ENCODE measurements around the gene FBXO44. TPM values are rescaled to one million over a fixed set of nuclear protein-coding genes. Genes with fewer than 3 reads are reported as not detected.
"Not testable (repeated sequence)": the region's sequence is repeated elsewhere in the genome, so short reads cannot be mapped to it uniquely, and the experiment has no call there.

The FBXO44 gene
- polyA plus RNA-seq (2011; rRNA removed), result 10.3 and 10.4 TPM in 2 replicates
- 21.9 and 29.7 TPM in 2 replicates for polyA plus RNA-seq (2012; cell fraction: cytosol; rRNA removed)
- 90.7 and 96.8 TPM in 2 replicates for polyA plus RNA-seq (2012; cell fraction: nucleus; rRNA removed)
- polyA plus RNA-seq (2017; fragmentation: RNase III; extraction: RNeasy Plus Mini Kit Qiagen cat#74134 plus additional on column Dnase treatment), result 21.7 to 27.3 TPM (median 26.9 TPM) in 3 replicates
- 8.1 and 8.8 TPM in 2 replicates for polyA minus RNA-seq (2011; rRNA and poly(A)+ RNA removed)

DNA sequence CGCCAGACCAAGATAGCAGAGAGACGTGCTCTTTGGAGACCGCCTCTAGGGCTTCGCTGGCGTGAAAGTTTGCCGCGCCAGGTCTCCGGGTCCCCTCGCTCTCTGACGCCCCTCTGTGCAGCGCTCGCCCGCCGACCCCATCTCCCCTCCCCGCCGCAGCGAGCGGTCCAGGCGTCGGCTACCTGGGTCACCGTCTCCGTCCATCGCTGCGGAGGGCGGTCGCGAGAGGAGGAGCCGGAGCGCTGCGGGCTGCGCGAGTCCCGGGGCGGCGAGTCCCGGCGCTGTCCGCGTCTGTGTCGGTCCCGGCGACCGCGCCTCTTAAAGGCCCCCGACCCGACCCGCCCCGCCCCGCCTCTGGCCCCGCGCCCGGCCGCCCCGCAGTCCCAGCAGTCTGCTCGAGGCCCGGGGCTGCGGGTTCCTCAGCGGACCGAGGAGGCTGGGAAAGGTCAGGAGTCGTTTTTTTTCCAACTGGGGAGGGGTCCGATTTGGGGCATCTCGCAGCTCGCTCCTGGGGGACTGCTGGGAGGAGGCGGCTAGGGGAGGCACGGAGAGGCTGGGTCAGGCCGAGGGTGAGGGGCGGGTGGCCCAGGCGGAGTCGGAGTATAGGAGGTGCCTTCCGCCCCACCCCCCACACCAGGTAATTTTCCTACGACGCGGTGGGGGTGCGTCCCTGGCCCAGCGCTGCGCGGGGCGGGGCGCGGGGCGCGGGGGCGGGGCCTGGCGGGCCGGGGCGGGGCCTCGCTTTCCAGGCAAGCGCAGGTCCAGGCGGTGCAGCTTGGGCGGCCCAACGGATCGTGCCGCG, at the start of gene FBXO44, which contains the start of gene FBXO2:
FBXO44 (plus strand) TSS at position 741 of the 802 bp plus-strand sequence. CDS start 959 bp downstream, outside the sequence.
FBXO2 (minus strand) TSS at position 293 of the 802 bp plus-strand sequence; CDS start at position 204, 89 bp downstream.
- FAIRE-seq (no peak), ATAC-seq (peak; percentile 47 to 63), DNase-seq (ENCODE audit: low read depth in 1 of 2, low spot score in 1 of 2) (no peak)
- ChIA-PET POLR2A (interaction anchor here (0.6 to 0.7 kb wide), 2 partner anchors 83 to 542 kb away, joined by 4 to 6 read pairs; no protein-coding TSS in a partner anchor), CTCF (interaction anchor here (0.6 to 7.9 kb wide), 7 partner anchors 10 to 617 kb away, joined by 3 to 107 read pairs (median 4); partner anchors contain the start of gene FBXO6)
- peaks cover 21% of the 10 kb centered on the region for H3K4me1 ChIP-seq
- peak; percentile 77 for TF ChIP-seq ZFP36 (IDR thresholded peaks at IDR 0.05; ENCODE audit: borderline replicate concordance, partially characterized antibody)
- TF ChIP-seq JUNB (IDR thresholded peaks at IDR 0.05), result no peak
- TF ChIP-seq RNF2 (IDR thresholded peaks at IDR 0.05; ENCODE audit: borderline replicate concordance, low read depth), result no peak
- no peak for TF ChIP-seq NFE2L2 (conservative IDR thresholded peaks at IDR 0.05; ENCODE audit: low read length)
- TF ChIP-seq MAFK (IDR thresholded peaks at IDR 0.05; ENCODE audit: partially characterized antibody), result no peak
- TF ChIP-seq, protein P1, sequence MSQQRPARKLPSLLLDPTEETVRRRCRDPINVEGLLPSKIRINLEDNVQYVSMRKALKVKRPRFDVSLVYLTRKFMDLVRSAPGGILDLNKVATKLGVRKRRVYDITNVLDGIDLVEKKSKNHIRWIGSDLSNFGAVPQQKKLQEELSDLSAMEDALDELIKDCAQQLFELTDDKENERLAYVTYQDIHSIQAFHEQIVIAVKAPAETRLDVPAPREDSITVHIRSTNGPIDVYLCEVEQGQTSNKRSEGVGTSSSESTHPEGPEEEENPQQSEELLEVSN (IDR thresholded peaks at IDR 0.05; ENCODE audit: borderline replicate concordance, low read depth), result no peak
- no peak for TF ChIP-seq MAZ (IDR thresholded peaks at IDR 0.05; ENCODE audit: borderline replicate concordance, low read depth, low read length)
- TF ChIP-seq, protein P2, sequence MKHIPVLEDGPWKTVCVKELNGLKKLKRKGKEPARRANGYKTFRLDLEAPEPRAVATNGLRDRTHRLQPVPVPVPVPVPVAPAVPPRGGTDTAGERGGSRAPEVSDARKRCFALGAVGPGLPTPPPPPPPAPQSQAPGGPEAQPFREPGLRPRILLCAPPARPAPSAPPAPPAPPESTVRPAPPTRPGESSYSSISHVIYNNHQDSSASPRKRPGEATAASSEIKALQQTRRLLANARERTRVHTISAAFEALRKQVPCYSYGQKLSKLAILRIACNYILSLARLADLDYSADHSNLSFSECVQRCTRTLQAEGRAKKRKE (CRISPR knock-in tag; IDR thresholded peaks at IDR 0.05; ENCODE audit: low read depth), result no peak
- no peak for TF ChIP-seq TFCP2L1 (CRISPR knock-in tag; IDR thresholded peaks at IDR 0.05)
- peak within 1 kb of the TSS; percentile 88 for H3K4me3 ChIP-seq
- H3K4me2 ChIP-seq, result peak within 1 kb of the TSS; percentile 94
- WGBS (ENCODE audit: missing lambda C conversion rate), result 70% methylated on average over 10 of the region's 94 CpGs
- H3K9me3 ChIP-seq, result no peaks in the 10 kb centered on the region
- H3K27ac ChIP-seq, result peak within 1 kb of the TSS; percentile 77 to 91

DNA sequence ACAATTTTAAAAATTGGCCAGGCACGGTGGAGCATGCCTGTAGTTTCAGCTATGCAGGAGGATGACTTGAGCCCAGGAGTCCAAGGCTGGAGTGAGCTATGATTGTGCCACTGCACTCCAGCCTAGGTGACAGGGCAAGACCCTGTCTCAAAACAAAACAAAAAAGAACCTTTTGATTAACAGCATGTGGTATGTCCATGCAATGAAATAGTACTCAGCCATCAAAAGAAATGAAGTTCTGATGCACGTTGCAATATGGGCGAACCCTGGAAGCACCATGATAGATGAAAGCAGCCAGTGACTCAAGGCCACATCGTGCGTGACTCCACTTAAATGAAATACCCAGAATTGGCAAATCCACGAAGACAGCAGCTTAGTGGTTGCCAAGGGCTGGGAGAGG, 47.9 kb upstream of the FBXO44 start:
- Histone ChIP-seq H3K4me1 (no peaks in the 10 kb centered on the region), H3K4me3 (no peak overlapping the region), H3K27ac (no peak overlapping the region), H3K9me3 (no peaks in the 10 kb centered on the region), H3K4me2 (no peak overlapping the region)
- FAIRE-seq (no peak), DNase-seq (ENCODE audit: low read depth in 1 of 2, low spot score in 1 of 2) (no peak), ATAC-seq (no peak)
- TF ChIP-seq CHD2 (IDR thresholded peaks at IDR 0.05; ENCODE audit: low read length, partially characterized antibody) (no peak), KDM5A (IDR thresholded peaks at IDR 0.05) (no peak), CBX8 (IDR thresholded peaks at IDR 0.05) (no peak), HDAC2 (IDR thresholded peaks at IDR 0.05) (no peak), FOXS1 (CRISPR knock-in tag; IDR thresholded peaks at IDR 0.05) (no peak), JUNB (IDR thresholded peaks at IDR 0.05) (no peak), FOSB (CRISPR knock-in tag; IDR thresholded peaks at IDR 0.05) (no peak), HES2 (IDR thresholded peaks at IDR 0.05) (no peak), MYC (IDR thresholded peaks at IDR 0.05; ENCODE audit: borderline replicate concordance, low read length) (no peak), HEYL (CRISPR knock-in tag; IDR thresholded peaks at IDR 0.05) (no peak)
- CTCF ChIA-PET, result interaction anchor here (1.4 kb wide), 1 partner anchor 569 kb away, joined by 3 read pairs; no protein-coding TSS in a partner anchor
- WGBS (ENCODE audit: missing lambda C conversion rate), result 23% methylated on average over 6 of the region's 6 CpGs
- POLR2A ChIA-PET, result no interaction called here

DNA sequence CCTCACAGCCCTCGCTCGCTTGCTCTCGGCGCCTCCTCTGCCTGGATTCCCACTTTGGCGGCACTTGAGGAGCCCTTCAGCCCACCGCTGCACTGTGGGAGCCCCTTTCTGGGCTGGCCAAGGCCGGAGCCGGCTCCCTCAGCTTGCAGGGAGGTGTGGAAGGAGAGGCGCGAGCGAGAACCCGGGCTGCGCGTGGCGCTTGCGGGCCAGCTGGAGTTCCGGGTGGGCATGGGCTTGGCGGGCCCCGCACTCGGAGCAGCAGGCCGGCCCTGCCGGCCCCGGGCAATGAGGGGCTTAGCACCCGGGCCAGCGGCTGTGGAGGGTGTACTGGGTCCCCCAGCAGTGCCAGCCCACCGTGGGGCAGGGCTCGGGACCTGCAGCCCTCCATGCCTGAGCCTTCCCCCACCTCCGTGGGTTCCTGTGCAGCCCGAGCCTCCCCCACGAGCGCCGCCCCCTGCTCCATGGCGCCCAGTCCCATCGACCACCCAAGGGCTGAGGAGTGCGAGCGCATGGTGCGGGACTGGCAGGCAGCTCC, 46.0 kb upstream of the FBXO44 start:
- H3K4me2 ChIP-seq; FAIRE-seq; ATAC-seq; H3K27ac ChIP-seq; H3K4me3 ChIP-seq; H3K4me1 ChIP-seq; POLR2A ChIA-PET; H3K9me3 ChIP-seq; DNase-seq (ENCODE audit: low read depth in 1 of 2, low spot score in 1 of 2): not testable (repeated sequence)
- CTCF ChIA-PET, result interaction anchor here (0.6 kb wide), 1 partner anchor 88 kb away, joined by 5 read pairs; no protein-coding TSS in a partner anchor
- WGBS (ENCODE audit: missing lambda C conversion rate), result 100% methylated on average over 3 of the region's 37 CpGs

DNA sequence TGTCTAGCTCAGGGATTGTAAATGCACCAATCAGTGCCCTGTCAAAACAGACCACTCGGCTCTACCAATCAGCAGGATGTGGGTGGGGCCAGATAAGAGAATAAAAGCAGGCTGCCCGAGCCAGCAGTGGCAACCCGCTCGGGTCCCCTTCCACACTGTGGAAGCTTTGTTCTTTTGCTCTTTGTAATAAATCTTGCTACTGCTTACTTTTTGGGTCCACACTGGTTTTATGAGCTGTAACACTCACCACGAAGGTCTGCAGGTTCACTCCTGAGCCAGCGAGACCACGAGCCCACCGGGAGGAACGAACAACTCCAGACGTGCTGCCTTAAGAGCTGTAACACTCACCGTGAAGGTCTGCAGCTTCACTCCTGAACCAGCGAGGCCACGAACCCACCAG, 45.3 kb upstream of the FBXO44 start:
- H3K4me3 ChIP-seq; ATAC-seq; POLR2A ChIA-PET; DNase-seq (ENCODE audit: low read depth in 1 of 2, low spot score in 1 of 2); H3K27ac ChIP-seq; CTCF ChIA-PET; H3K4me2 ChIP-seq; FAIRE-seq; H3K9me3 ChIP-seq; H3K4me1 ChIP-seq: not testable (repeated sequence)
- whole genome bisulfite sequencing (ENCODE audit: missing lambda C conversion rate), result 43% methylated on average over 11 of the region's 13 CpGs
